Lower leg skin (tissue), 3 donors: ENCODE data around the gene MT1X.

Experiments
- CTCF ChIP-seq, 3 donors: fragments of 450-650 bp; IDR thresholded peaks; one replicate each; pipeline ENCODE4 v1.5.1; 2016; ENCODE audit warnings: antibody characterized with exemption in 3 of 3, mild to moderate bottlenecking in 3 of 3, moderate library complexity in 2 of 3
- POLR2A ChIP-seq, 2 donors: fragments of 450-650 bp; IDR thresholded peaks; one replicate each; pipeline ENCODE4 v1.6.1; 2016 to 2017; ENCODE audit warnings: antibody characterized with exemption in 2 of 2, mild to moderate bottlenecking in 1 of 2, moderate library complexity in 1 of 2

DNA sequence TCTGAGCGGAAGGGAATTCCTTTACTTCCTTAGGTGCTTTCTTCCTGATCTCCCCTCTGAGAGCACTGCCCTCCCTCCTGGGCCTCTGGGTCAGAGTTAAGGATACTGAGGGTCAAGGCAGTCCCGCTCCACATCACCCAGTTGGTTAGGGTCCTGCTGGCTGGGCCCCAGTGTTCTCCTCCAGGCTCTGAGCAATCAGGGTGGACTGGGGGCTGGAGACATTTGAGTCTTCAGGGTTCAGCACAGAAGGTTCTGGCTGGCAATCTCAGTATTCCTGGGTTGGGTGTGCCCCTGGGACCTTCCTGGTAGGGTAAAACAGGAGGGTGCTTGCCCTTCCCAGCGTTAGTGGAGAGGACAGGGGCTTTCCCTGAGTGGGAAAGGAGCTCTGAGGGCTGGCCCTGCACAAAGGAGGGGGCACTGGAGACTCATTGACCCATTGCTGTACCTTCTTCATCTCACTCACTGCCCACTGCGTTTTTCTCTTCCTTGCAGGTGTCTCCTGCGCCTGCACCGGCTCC lies 49.4 kb upstream of the MT1X start:
- TF ChIP-seq CTCF (IDR thresholded peaks at IDR 0.05): no peak
- TF ChIP-seq POLR2A (IDR thresholded peaks at IDR 0.05): no peak
